DND-41 (cell line): ENCODE measurements around the gene ADD1.

Source experiments
- ATAC-seq: fragments of 200-7000 bp; cut with Tn5 transposase; 3 replicates; pipeline ENCODE4 v1.9.1; 2021; ENCODE audit warnings: low read depth; ENCODE audit not compliant: insufficient read depth
- DNase-seq: peaks from one replicate; pipeline ENCODE4 v3.0.0-alpha.2; 2020
- H2AFZ ChIP-seq: 2 replicates; pipeline ENCODE4 v1.6.0; 2012; ENCODE audit warnings: low read depth, low read length
- H3K27ac ChIP-seq: 2 replicates; pipeline ENCODE4 v1.5.1; 2012; ENCODE audit warnings: low read length, inconsistent platforms
- H3K27me3 ChIP-seq: fragments of 200-600 bp; sonication (generic); 2 replicates; pipeline ENCODE4 v1.6.0; 2012; ENCODE audit warnings: low read length, mild to moderate bottlenecking, inconsistent platforms; ENCODE audit not compliant: insufficient read depth, poor library complexity
- H3K36me3 ChIP-seq: 2 replicates; pipeline ENCODE4 v1.5.1; 2012; ENCODE audit warnings: low read length, inconsistent platforms; ENCODE audit not compliant: insufficient read depth
- H3K4me1 ChIP-seq: 2 replicates; pipeline ENCODE4 v1.5.1; 2012; ENCODE audit warnings: mild to moderate bottlenecking, low read length; ENCODE audit not compliant: insufficient read depth
- H3K4me2 ChIP-seq: 2 replicates; pipeline ENCODE4 v1.6.0; 2012; ENCODE audit warnings: mild to moderate bottlenecking, moderate library complexity, low read length, inconsistent platforms; ENCODE audit not compliant: insufficient read depth
- H3K4me3 ChIP-seq, 2 experiments: fragments of 200-600 bp in 1 of 2; shearing (Covaris generic) in 1 of 2; 2 replicates each; pipeline ENCODE4 v1.5.1; 2012 to 2016; ENCODE audit warnings: inconsistent platforms in 2 of 2, low read length in 2 of 2, mild to moderate bottlenecking in 2 of 2, low read depth in 1 of 2, moderate library complexity in 1 of 2
- H3K79me2 ChIP-seq: 2 replicates; pipeline ENCODE4 v1.6.0; 2012; ENCODE audit warnings: low read length, inconsistent platforms; ENCODE audit not compliant: insufficient read depth
- H3K9ac ChIP-seq: 2 replicates; pipeline ENCODE4 v1.6.0; 2012; ENCODE audit warnings: low read depth, mild to moderate bottlenecking, inconsistent platforms, low read length, moderate library complexity
- H3K9me3 ChIP-seq: 2 replicates; pipeline ENCODE4 v1.5.1; 2012; ENCODE audit warnings: low read length, moderate library complexity, mild to moderate bottlenecking, inconsistent platforms; ENCODE audit not compliant: insufficient read depth, severe bottlenecking
- H4K20me1 ChIP-seq: 2 replicates; pipeline ENCODE4 v1.6.0; 2012; ENCODE audit warnings: low read length; ENCODE audit not compliant: insufficient read depth
- EZH2 ChIP-seq: IDR thresholded peaks from 3 replicates; pipeline ENCODE4 v1.6.1; 2012; ENCODE audit warnings: borderline replicate concordance, low read depth, mild to moderate bottlenecking, moderate library complexity, low read length, inconsistent platforms; ENCODE audit not compliant: severe bottlenecking
- TF ChIP-seq, protein P1 (sequence below): IDR thresholded peaks from 2 replicates; pipeline ENCODE4 v1.5.1; 2012; ENCODE audit warnings: borderline replicate concordance, low read length, moderate library complexity, mild to moderate bottlenecking; ENCODE audit not compliant: poor library complexity, severe bottlenecking; ENCODE audit errors: extremely low read depth

The ADD1 gene

DNA sequence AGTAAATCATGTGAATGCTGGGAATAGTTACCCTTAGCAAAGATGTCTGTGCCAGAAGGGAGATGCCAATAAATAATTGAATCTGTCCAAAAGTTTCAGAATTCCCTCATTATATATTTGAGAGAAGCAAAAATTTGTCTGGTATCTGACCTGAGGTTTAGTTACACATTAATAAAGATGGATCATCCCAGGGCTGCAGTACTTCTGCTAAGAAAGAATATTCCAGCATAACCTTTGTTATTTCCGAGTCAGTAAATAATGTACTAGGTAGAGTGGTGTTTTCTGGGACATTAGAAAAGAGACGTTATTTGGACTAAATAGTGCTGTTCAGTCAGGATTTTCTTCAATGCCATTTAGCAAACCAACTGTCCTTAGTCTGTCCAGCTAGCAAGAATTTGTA lies 26.4 kb downstream of the ADD1 start:
- DNase-seq: no peak
- Histone ChIP-seq H3K27me3 (no peaks in the 10 kb centered on the region), H3K9ac (no peak overlapping the region), H3K79me2 (peaks cover 99% of the 10 kb centered on the region), H4K20me1 (peaks cover 62% of the 10 kb centered on the region), H3K9me3 (no peaks in the 10 kb centered on the region), H3K4me2 (no peak overlapping the region), H3K36me3 (peaks cover under 1% of the 10 kb centered on the region; the same call in 1 of the 2 replicates), H3K4me3 (no peak overlapping the region), H3K27ac (no peak overlapping the region), H3K4me1 (no peaks in the 10 kb centered on the region), H2AFZ (no peak overlapping the region)
- no peak for TF ChIP-seq EZH2
- TF ChIP-seq, protein P1, sequence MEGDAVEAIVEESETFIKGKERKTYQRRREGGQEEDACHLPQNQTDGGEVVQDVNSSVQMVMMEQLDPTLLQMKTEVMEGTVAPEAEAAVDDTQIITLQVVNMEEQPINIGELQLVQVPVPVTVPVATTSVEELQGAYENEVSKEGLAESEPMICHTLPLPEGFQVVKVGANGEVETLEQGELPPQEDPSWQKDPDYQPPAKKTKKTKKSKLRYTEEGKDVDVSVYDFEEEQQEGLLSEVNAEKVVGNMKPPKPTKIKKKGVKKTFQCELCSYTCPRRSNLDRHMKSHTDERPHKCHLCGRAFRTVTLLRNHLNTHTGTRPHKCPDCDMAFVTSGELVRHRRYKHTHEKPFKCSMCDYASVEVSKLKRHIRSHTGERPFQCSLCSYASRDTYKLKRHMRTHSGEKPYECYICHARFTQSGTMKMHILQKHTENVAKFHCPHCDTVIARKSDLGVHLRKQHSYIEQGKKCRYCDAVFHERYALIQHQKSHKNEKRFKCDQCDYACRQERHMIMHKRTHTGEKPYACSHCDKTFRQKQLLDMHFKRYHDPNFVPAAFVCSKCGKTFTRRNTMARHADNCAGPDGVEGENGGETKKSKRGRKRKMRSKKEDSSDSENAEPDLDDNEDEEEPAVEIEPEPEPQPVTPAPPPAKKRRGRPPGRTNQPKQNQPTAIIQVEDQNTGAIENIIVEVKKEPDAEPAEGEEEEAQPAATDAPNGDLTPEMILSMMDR: no peak
- no peak for ATAC-seq

DNA sequence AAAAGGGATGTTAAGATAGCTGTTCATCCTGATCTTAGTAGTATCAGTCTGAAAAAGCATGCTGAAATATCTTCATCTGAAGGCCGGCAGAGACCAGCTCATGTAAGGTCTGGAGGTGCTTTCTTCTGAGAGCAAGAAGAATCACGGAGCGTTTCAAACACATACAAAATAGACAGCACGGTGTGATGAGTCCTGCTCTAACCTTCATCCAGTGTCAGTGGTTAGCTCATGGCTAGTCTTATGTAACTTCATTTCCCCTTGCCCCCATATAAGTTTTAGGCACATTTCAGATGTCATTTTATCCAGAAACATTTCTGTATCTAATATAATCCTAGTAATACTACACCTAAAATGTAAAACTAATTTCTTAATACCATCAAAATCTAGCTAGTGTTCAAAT lies 27.8 kb downstream of the ADD1 start:
- no peak for TF ChIP-seq EZH2
- TF ChIP-seq, protein P1: no peak
- no peak for DNase-seq
- H4K20me1 ChIP-seq: peaks cover 65% of the 10 kb centered on the region
- peak; percentile 27; the same call in 1 of the 3 replicates for ATAC-seq
- no peak overlapping the region for H3K27ac ChIP-seq
- H3K9ac ChIP-seq: no peak overlapping the region
- no peaks in the 10 kb centered on the region for H3K27me3 ChIP-seq
- no peaks in the 10 kb centered on the region for H3K4me1 ChIP-seq
- no peak overlapping the region for H3K4me3 ChIP-seq
- no peak overlapping the region for H3K4me2 ChIP-seq
- no peaks in the 10 kb centered on the region for H3K9me3 ChIP-seq
- no peak overlapping the region for H2AFZ ChIP-seq
- peaks cover 96% of the 10 kb centered on the region for H3K79me2 ChIP-seq
- peaks cover 12% of the 10 kb centered on the region for H3K36me3 ChIP-seq

DNA sequence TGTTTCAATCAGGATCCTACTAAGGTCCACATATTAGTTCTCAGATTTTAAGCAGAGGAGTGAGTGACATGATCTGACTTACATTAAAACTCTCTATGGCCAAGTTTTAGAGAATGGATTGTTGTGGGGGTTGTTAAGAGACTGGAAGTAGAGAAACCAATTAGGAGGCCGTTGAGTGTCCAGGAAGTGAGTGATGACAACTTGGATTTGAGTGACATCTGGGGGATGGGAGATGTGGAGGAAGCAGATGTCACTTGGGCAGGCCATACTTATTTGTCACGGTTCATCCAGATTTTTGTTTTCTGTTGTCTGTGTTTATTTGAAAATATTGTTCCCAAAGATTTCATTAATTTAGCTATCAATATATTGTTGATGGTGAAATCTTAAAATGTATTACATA lies 28.3 kb downstream of the ADD1 start:
- Histone ChIP-seq H3K4me1 (no peaks in the 10 kb centered on the region), H3K79me2 (peaks cover 93% of the 10 kb centered on the region), H3K4me3 (no peak overlapping the region), H3K27ac (no peak overlapping the region), H3K9ac (no peak overlapping the region), H3K4me2 (no peak overlapping the region), H2AFZ (no peak overlapping the region), H3K27me3 (no peaks in the 10 kb centered on the region), H3K9me3 (no peaks in the 10 kb centered on the region), H3K36me3 (peaks cover 14% of the 10 kb centered on the region), H4K20me1 (peaks cover 62% of the 10 kb centered on the region)
- no peak for TF ChIP-seq EZH2
- TF ChIP-seq, protein P1: no peak
- ATAC-seq: peak; percentile 22; the same call in 2 of the 3 replicates
- DNase-seq: no peak

DNA sequence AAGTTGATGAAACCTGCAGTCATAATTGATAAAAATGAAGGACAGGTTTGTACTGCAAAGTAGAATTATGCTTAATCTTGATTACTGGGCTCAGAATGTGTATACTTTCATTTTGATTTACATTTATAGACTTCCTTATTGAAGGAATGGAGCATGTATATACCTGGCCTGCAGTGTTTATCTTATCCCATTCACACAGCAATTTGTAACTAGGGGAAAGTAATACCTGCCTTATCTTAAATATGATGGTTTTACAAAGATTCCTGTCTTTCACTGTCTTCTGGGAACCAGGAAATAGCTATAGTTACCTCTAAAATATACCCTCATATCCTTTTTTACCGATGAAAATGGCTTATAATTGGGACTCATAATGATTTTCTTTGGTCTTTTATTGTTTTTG lies 29.7 kb downstream of the ADD1 start:
- peaks cover 27% of the 10 kb centered on the region for H3K36me3 ChIP-seq
- H3K9me3 ChIP-seq: no peaks in the 10 kb centered on the region
- H3K4me1 ChIP-seq: no peaks in the 10 kb centered on the region
- H3K27ac ChIP-seq: no peak overlapping the region
- no peak overlapping the region for H2AFZ ChIP-seq
- peaks cover 59% of the 10 kb centered on the region for H4K20me1 ChIP-seq
- H3K4me3 ChIP-seq: no peak overlapping the region
- no peaks in the 10 kb centered on the region for H3K27me3 ChIP-seq
- H3K4me2 ChIP-seq: no peak overlapping the region
- H3K79me2 ChIP-seq: peaks cover 92% of the 10 kb centered on the region
- no peak for ATAC-seq
- no peak for TF ChIP-seq EZH2
- TF ChIP-seq, protein P1: no peak
- no peak for DNase-seq
- H3K9ac ChIP-seq: no peak overlapping the region
